HCEC 1CT (cell line): ENCODE measurements around the gene BET1.

ENCODE experiments used
- DNase-seq: peaks from one replicate; pipeline ENCODE4 v3.0.0-alpha.2; 2017

The BET1 gene

DNA sequence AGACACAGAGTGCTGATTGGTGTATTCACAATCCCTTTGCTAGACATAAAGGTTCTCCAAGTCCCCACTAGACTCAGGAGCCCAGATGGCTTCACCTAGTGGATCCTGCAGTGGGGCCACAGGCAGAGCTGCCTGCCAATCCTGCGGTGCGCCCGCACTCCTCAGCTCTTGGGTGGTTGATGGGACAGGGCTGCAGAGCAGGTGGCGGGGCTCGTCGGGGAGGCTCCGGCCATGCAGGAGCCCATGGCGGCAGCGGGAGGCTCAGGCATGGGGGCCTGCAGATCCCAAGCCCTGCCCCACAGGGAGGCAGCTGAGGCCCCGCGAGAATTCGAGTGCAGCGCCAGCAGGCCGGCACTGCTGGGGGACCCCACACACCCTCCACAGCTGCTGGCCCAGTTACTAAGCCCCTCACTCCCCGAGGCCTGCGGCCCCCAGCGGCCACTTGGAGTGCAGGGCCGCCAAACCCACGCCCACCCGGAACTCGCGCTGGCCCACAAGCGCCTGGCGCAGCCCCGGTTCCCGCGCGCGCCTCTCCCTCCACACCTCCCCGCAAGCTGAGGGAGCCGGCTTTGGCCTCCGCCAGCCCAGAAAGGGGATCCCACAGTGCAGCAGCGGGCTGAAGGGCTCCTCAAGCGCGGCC lies 7.7 kb upstream of the BET1 start:
- DNase-seq, result no peak

DNA sequence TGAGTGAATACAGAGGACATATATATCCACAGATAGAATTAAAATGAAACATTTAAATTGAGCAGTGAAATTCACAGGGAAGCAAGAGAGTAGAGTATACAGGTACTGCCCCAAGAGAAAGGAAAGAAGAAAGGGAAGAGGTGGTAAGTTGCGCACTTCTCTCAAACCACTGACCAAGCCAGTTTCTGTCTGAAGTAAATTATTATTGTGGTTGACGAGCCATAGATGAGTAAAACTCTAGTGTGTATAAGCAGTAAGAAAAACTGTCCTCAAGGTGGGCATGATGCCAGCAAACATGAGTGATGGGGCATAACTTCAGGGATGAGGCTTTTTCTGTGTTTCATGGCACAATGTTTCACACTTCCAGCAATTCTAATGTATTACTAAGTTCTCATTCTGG lies 4.4 kb upstream of the BET1 start:
- peak; percentile 15 for DNase-seq

DNA sequence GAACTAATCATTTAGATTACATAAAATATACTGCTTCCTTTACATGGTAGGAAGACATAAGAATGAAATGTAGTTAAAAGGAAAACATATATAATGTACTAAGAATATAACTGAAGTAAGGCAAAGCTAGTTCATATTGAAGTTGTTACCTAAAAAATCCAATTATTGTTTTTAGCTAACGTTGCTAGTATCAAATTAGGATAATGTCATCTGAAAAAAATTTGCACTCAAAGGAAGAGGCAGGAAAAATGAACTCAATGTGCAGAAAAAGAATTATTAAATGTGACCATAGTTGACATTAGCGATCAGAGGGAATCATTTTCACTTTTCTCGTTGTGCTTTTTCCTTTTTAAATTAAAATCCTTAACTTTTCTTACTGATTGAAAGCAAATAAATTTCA lies 1.6 kb upstream of the BET1 start:
- no peak for DNase-seq

DNA sequence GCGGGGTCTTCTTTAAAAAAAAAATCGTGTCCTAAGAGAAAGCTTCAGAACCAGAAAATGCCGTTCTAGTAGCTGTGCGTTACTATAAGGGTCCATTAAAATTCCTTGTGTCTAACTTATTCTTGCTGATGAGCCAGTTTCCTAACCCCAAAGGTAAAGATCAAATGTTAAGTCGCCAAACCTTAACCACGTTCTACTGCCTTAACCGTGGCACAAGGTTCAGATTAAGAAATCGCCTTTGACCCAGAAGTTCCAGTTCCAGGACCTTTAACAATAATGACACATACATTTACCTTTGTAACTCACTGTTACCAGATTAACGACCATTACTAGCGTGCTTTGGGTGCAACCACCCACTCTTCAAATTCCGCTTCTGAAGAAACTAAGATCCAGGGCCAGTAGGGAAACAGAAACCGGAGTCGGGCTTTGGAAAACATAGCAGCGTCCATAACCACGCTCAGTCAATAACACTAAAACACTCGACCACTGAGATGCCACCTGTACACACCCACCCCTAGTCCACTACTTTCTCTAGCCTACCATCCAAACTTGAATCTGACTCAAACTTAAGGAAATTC lies 620 bp downstream of the BET1 start:
- DNase-seq, result peak; percentile 3

DNA sequence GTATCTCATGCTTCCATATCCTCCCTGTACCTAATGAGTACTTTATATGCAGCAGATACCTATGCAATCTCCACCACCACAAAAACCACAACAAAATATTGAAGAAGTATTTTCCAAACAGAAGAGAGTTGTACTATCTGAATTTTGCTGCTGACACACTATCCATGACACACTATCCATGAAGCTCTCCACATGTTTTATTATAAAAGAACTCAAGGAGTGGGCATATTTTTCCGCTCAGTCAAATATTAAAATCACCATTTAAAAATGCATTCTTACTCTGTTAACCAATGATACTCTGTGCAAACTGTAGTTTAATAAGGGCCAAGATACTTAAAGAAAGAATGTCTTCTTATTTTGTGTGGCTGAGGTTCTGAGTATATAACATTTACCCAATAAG lies 2.8 kb downstream of the BET1 start:
- DNase-seq, result no peak

DNA sequence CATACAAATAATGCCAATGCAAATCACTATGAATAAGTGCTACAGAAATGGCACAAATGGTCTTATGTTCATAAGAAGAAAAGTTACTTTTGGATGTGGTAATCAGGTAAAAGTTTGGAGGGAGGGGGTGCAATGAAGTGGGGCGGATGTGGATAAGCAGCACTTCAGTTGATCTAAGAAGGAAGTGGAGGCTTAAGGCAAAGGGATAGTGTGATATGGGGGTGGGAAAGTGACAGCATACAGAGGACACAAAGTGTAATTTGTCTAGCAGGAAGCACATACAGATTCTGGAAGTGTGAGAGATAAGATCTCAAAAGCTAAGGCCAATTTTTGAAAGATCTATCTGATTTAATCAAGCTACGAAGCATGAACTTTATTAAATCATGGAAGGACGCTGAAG lies 6.3 kb downstream of the BET1 start:
- DNase-seq, result no peak

DNA sequence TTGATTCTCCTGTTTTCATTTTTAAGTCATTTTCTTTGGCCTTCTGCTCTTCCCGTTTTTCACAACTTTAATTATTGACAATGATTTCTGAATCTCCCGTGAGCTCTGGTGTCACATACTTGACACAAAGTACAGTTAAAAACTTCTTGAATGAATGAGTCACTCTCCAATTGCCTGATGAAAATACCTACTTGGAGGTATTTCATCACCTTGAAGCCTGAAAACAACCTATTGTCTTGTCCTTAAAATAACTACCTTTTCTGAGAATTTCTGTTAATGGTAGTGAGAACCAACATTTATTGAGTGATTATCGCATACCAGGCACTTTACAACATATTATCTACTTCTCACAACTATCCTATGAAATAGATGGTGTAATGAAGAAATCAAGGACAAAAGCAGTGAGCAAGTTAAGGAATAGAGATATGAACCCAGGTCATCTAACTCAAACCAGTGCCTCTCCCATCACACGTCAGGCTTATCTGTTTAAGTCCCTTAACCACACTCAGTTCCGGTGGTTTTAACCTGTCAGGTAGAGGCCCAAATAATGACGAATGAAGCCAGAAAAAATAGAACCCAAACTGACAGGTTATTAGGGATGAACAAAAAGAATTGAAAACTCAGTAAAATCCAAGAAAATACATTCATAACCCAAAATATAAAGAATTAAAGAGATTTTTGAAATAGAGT lies 11.6 kb downstream of the BET1 start:
- DNase-seq, result no peak

DNA sequence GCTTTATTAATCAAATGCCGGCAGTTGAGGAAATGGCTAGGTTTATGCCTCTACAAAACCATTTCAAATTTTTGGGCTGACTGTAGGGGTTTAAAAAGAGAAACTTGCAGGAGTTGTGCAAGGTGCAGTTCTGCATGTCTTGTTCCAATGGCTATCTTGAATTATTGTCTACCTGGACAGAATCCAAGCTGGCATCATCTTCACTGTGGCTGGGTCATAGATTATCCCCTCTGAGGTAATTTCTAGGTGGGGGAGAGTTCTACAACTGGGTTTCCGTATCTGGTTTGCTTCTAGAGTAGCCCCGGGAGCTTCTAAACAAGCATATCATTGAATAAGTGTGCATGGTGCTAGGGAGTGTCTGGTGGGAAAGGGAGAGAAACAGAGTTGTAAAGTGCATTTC lies 16.9 kb downstream of the BET1 start:
- no peak for DNase-seq

DNA sequence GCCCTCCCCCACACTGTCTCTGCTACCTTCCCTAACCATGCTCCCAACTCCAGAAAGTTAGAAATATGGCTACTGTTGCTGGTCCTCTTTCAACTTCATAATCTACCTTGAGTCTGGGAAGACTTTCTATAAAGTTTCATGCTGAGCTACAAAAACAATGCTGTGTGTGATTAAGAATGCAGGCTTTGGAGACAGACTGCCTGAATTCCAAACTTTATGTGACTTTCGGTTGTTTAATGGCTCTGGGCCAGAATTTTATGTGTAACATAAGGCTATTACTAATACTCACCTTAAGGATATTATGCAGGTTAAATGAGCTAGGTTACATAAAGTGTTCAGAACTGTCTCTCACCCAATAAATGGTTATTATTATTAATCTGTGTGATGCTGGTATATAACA lies 19.1 kb downstream of the BET1 start:
- DNase-seq, result no peak

DNA sequence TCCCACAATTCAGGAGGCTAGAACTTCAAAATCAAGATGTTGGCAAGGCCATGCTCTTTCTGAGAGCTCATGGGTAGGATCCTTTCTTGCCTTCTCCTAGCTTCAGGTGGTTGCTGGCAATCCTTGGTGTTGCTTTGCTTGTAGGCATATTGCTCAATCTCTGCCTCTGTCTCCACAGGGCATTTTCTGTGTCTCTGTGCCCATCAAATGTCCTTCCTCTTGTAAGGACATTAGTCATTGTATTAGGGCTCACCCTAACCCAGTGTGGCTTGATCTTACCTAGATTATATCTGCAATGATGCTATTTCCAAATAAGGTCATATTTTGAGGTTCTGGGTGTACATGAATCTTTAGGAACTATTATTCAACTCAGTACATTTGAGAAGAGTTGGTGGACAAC lies 20.1 kb downstream of the BET1 start:
- no peak for DNase-seq

DNA sequence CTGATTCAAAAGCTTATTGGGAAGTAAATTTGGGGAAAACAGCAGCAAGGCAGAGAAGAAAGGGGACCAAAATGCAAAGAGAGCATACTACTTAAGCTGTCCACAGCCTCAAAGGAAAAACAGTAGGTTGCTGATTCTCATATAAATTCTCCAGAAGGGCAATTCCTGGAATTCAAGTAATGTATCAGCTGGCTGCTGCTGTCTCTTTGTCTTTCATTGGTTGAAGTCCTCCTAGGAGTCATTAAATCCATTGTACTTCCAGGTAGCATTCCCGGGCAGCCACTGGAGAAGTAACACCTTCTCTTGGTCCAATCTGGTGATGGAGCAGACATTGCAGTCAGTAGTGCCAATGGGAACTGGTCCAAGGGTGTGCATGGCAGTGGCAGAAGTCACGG lies 22.7 kb downstream of the BET1 start:
- DNase-seq, result no peak

DNA sequence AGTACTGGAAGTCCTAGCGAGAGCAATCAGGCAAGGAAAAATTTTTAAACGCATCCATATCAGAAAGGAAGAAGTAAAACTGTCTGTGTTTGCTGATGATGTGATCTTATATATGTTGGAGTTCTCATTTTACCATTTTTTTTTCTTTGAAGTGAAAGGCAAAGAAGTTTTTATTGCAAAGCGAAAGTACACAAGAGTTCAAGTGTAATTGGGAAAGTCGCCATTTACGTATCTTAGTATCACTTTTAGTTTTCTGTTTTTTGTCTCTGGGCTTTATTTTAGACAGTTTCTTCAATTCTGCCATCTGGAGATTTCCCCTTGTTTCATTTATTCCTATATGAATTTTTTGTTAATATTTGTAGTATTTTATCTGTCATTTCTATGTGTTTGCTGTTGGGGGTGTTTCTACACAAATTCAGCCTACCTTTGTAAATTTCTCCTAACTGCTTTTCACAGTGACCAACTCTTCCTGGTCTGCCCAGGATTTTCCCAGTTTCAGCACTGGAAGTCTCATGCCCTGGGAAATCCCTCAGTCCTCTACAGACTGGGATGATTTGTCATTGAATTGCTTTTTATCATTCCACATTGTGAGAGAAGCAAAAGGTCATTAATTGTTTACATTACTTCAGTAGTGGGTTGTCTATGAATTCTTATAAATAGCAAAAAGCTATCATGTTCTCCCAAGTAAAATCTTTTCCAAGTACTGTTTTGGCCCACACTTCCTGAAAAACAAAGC lies 23.2 kb downstream of the BET1 start:
- DNase-seq, result no peak

DNA sequence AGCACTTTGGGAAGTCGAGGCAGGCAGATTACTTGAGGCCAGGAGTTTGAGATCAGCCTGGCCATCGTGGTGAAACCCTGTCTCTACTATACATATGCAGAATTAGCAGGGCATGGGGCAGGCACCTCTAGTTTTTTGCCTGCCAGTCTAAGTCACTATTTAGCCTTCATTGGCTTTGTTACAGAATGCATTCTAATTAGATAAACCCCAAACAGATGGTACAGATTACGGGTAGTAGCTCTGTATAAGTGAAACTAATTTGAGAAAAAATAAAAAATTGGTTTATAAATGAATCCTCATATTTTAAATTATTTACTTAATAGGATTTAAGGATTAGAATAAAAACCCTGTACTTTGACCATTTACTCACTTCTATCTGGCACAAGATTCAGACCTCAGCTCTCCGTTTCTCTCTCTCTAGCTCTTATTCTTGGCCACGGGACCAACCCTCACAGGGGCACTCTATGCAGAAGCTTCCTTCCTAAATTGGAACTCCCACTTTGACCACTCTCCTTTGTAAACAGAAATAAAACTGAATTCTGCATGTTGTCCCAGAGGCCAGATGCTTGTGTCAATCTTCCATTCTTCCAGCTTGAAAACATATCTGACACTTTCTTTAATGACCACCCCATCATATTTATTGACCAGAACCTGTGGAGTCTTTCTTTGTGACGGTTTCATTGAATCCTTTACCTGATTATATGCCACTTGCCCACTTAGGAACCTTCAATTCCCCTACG lies 26.8 kb downstream of the BET1 start:
- DNase-seq, result no peak

DNA sequence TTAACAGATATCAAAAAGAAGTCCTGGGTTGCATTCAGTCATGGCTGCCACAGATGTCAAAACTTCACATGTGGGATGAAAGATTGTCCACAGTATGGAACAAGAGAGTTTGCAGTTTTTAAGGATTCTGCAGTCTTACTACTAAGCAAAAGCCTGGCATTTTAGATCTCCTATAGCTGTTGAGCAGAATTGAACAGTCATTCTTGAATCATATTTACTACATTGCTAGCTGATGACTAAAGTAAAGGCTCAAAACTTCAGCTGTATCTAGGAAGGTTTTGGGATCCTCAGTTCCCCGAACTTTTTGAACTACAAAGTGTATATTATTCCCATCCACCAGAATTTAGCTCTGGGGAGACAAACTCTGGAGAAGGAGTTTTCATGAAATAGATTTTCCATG lies 31.0 kb downstream of the BET1 start:
- peak; percentile 85 for DNase-seq

DNA sequence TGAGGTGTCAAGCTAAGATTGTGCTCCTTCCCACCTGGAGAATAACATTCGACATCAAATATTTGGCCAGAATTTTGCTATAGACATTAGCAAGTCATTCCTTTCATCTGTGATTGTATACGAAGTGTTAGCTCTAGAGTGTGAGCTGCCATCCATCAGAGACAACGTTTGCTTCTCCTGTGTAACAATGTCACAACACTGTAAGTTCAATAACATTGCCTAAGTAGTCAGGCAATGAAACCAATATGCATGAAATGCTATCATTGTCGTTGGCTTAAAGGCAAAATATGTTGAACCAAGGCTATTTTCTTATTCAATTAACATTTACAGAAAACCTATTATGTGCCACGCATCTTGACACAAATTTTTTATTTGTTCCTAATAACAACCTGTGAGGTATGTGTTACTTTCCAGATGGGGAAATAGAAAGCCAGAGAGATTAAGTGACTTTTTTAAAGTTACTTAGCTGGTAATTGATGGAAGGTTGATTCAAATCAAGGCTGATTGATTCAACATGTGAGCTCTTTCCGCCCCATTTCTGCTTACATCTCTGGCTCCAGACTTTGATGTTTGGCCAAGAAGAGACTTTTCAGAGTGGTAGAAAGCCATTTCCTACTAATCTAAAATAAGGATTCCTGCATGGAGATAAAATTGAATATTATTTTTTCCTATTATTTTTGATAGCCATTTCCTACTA lies 32.0 kb downstream of the BET1 start:
- DNase-seq, result no peak

DNA sequence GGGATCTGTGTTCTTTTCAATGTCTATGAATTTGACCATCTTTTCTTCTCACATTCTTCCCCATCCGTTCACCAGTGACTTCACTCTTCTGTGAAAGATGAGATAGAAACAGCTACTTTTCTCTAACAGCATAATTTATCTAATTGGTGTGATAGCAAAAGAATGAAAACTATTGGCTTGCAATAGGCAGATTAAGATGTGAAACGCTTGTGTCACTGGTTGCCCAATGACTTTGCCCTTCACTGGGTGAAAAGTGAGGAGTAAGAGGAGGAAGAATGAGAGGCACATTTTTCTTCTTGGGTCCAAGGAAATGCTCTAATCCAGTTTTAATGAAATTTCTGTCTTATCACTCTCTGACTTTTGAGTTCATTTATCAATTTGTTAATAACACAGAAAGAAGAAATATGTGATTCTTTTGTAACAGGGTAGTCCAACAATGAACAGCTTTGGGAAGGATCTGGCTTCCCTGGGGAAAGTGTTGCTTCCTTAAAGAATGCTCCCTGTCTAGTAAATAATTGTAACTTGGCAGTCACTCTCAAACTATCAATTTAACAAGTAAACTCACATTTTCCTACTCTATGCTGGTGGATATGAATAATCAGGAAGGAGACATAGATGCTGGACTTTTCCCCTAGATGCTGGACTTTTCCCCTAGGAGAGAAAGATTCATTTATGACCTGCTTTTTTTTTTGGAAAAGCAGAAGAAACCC lies 35.1 kb downstream of the BET1 start:
- DNase-seq, result no peak

DNA sequence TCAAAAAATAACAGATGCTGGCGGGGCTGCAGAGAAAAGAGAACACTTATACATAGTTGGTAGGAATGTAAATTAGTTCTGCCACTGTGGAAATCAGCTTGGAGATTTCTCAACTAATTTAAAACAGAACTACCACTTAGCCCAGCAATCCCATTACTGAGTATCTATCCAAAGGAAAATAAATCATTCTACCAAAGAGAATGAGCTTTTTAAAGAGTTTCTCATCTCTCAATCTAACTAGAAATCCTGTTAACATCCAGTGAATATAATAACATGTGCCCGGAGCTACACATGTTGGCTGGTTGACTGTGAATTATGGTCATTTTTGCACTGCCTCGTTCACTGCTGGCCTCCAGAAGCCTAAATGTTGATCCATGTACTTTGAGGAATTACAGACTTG lies 39.3 kb downstream of the BET1 start:
- no peak for DNase-seq

DNA sequence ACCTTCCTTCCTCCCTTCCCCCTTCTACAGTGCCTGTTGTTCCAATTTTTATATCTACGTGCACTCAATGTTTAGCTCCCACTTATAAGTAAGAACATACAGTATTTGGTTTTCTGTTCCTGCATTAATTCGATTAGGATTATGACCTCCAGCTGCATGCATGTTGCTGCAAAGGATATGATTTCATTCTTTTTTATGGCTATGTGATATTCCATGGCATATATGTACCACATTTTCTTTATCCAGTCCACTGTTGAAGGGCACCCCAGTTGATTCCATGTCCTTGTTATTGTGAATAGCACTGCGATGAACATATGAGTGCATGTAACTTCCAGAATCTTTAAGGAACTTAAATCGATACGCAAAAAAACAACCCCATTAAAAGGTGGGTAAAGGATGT lies 39.9 kb downstream of the BET1 start:
- DNase-seq, result no peak

DNA sequence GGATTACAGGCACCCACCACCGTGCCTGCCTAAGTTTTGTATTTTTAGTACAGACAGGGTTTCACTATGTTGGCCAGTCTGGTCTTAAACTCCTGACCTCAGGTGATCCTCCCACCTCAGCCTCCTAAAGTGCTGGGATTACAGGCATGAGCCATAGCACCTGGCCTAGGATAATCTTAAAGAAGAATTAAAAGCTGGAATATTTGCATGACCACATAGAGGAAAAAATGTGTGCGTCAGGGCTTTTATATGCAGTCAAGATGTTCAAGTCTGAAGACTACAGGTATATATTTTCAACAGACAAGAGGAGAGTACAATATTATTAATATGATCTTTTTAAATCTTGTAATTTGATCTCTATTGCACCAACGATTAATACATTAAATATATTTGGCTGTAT lies 43.2 kb downstream of the BET1 start:
- DNase-seq, result no peak

DNA sequence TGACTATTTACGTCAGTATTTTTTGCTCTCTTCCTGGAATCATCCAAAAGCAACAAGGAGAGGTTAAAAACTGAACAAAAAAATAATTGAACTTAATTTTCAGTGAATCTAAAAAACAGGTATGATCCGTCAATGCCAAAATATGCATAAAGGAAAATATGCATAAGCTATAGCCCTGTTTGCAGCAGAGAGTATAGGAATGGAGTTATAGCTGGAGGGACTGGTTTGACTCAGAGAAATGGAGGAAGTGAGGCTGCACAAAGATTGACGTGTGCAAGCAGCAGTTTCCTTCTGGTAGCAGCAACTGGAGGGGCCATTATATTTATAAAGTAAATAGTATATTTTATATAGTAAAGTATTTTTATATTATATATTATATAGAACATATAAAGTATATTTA lies 45.5 kb downstream of the BET1 start:
- no peak for DNase-seq

DNA sequence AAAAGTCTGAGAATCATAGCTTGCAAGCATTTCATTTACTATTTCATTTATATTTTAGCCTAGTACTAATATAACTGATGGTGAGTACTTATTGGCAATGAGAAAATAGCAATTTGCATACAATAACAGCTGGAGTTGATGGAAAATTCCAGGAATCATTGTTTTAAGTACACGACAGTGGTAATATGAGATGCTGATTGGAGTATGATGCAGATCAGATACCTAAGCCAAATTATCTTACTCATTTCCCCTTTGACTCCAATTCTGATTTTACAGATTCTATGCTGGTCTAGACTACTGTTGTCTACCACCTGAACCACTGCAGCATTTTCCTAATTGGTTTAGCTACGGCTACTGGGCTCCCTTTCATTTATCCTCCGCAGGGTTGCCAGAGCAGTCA lies 45.9 kb downstream of the BET1 start:
- DNase-seq, result peak; percentile 61

DNA sequence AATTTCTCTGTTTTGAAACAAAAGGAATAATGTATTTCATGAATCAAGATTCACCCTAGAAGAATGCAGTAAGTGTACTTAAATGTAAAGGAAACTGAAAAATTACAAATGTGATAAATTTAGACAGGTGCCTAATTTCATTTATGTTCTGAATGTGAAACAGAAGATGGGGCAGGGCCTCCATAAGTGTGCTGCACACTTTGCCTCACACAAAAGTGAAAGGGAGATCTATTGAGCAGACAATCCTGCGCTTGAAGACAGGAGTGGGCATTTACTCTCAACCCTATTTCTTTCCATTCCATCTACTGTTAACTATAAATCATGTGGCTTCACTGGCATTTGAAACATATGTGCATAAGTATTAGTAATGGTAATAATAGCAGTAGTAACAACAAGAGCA lies 46.4 kb downstream of the BET1 start:
- no peak for DNase-seq
